ENCODE measurements around the gene VMP1.
"Not testable (repeated sequence)": the region's sequence is repeated elsewhere in the genome, so short reads cannot be mapped to it uniquely, and the experiment has no call there.

The VMP1 gene

GRCh38 chr17:59863616-59864015 is 156.2 kb downstream of the VMP1 start:
- Histone ChIP-seq H3K9me3 (ENCODE audit: control insufficient read depth, insufficient read depth, low read length) (no peaks in the 10 kb centered on the region), H3K36me3 (ENCODE audit: control insufficient read depth, low read length) (peaks cover 5% of the 10 kb centered on the region), H3K4me1 (ENCODE audit: control insufficient read depth, low read length) (no peaks in the 10 kb centered on the region), H3K4me3 (ENCODE audit: low read length) (no peak overlapping the region), H4K20me1 (ENCODE audit: control insufficient read depth, insufficient read depth, low read depth, low read length) (no peaks in the 10 kb centered on the region), H3K4me2 (ENCODE audit: low read length) (no peak overlapping the region), H3K9me2 (replicated peaks; ENCODE audit: control insufficient read depth, low read length) (no peaks in the 10 kb centered on the region), H3K27ac (ENCODE audit: low read depth, low read length) (no peak overlapping the region), H3F3A (ENCODE audit: control insufficient read depth, insufficient read depth) (peaks cover under 1% of the 10 kb centered on the region; the same call in 1 of the 2 replicates), H3K27me3 (ENCODE audit: control insufficient read depth, low read length) (no peaks in the 10 kb centered on the region), H3K79me2 (ENCODE audit: control insufficient read depth, low read length) (no peaks in the 10 kb centered on the region; the same call in 1 of the 2 replicates)
- TF ChIP-seq, protein P1, sequence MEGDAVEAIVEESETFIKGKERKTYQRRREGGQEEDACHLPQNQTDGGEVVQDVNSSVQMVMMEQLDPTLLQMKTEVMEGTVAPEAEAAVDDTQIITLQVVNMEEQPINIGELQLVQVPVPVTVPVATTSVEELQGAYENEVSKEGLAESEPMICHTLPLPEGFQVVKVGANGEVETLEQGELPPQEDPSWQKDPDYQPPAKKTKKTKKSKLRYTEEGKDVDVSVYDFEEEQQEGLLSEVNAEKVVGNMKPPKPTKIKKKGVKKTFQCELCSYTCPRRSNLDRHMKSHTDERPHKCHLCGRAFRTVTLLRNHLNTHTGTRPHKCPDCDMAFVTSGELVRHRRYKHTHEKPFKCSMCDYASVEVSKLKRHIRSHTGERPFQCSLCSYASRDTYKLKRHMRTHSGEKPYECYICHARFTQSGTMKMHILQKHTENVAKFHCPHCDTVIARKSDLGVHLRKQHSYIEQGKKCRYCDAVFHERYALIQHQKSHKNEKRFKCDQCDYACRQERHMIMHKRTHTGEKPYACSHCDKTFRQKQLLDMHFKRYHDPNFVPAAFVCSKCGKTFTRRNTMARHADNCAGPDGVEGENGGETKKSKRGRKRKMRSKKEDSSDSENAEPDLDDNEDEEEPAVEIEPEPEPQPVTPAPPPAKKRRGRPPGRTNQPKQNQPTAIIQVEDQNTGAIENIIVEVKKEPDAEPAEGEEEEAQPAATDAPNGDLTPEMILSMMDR (IDR thresholded peaks at IDR 0.05; ENCODE audit: low read depth, low read length, poor library complexity, severe bottlenecking), result no peak
- no peak for TF ChIP-seq EZH2phosphoT487 (IDR thresholded peaks at IDR 0.05; ENCODE audit: borderline replicate concordance, low read length)

DNA sequence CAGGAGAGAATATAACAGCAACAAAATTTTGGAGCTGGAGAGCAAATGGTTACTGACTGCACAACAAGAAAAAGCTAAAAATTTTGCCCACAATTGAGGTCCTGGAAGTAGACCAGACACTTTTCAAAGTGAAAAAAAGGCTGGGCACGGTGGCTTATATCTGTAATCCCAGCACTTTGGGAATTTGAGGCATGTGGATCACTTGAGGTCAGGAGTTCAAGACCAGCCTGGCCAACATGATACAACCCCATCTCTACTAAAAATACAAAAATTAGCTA is 162.4 kb downstream of the VMP1 start:
- peaks cover 6% of the 10 kb centered on the region for H3K4me1 ChIP-seq (ENCODE audit: control insufficient read depth, low read length)
- 0 out of 2 replicates have a peak, but pooled peaks cover 2% of the 10 kb centered on the region for H3F3A ChIP-seq (ENCODE audit: control insufficient read depth, insufficient read depth)
- no peaks in the 10 kb centered on the region for H4K20me1 ChIP-seq (ENCODE audit: control insufficient read depth, insufficient read depth, low read depth, low read length)
- H3K79me2 ChIP-seq (ENCODE audit: control insufficient read depth, low read length), result no peaks in the 10 kb centered on the region
- H3K9me3 ChIP-seq (ENCODE audit: control insufficient read depth, insufficient read depth, low read length), result no peaks in the 10 kb centered on the region
- no peaks in the 10 kb centered on the region for H3K27me3 ChIP-seq (ENCODE audit: control insufficient read depth, low read length)
- no peaks in the 10 kb centered on the region for H3K9me2 ChIP-seq (replicated peaks; ENCODE audit: control insufficient read depth, low read length)
- no peak overlapping the region for H3K4me3 ChIP-seq (ENCODE audit: low read length)
- peaks cover 4% of the 10 kb centered on the region for H3K36me3 ChIP-seq (ENCODE audit: control insufficient read depth, low read length)
- no peak overlapping the region for H3K27ac ChIP-seq (ENCODE audit: low read depth, low read length)
- no peak overlapping the region for H3K4me2 ChIP-seq (ENCODE audit: low read length)
- no peak for TF ChIP-seq EZH2phosphoT487 (IDR thresholded peaks at IDR 0.05; ENCODE audit: borderline replicate concordance, low read length)
- TF ChIP-seq, protein P1 (IDR thresholded peaks at IDR 0.05; ENCODE audit: low read depth, low read length, poor library complexity, severe bottlenecking), result no peak

- no peaks in the 10 kb centered on the region for H3K79me2 ChIP-seq (ENCODE audit: control insufficient read depth, low read length)
- no peak overlapping the region for H3K4me3 ChIP-seq (ENCODE audit: low read length)
- no peaks in the 10 kb centered on the region for H3K9me2 ChIP-seq (replicated peaks; ENCODE audit: control insufficient read depth, low read length)
- H3K27ac ChIP-seq (ENCODE audit: low read depth, low read length), result no peak overlapping the region
- H3K9me3 ChIP-seq (ENCODE audit: control insufficient read depth, insufficient read depth, low read length), result no peaks in the 10 kb centered on the region
- H3K27me3 ChIP-seq (ENCODE audit: control insufficient read depth, low read length), result no peaks in the 10 kb centered on the region
- no peaks in the 10 kb centered on the region for H4K20me1 ChIP-seq (ENCODE audit: control insufficient read depth, insufficient read depth, low read depth, low read length)
- H3K36me3 ChIP-seq (ENCODE audit: control insufficient read depth, low read length), result peaks cover 5% of the 10 kb centered on the region
- H3F3A ChIP-seq (ENCODE audit: control insufficient read depth, insufficient read depth), result 0 out of 2 replicates have a peak, but pooled peaks cover 2% of the 10 kb centered on the region
- no peak for TF ChIP-seq EZH2phosphoT487 (IDR thresholded peaks at IDR 0.05; ENCODE audit: borderline replicate concordance, low read length)
- TF ChIP-seq, protein P1 (IDR thresholded peaks at IDR 0.05; ENCODE audit: low read depth, low read length, poor library complexity, severe bottlenecking), result no peak
- H3K4me2 ChIP-seq (ENCODE audit: low read length), result no peak overlapping the region
- peaks cover 6% of the 10 kb centered on the region for H3K4me1 ChIP-seq (ENCODE audit: control insufficient read depth, low read length)
These were observed 163.0 kb downstream of the VMP1 start for GRCh38 chr17:59870482-59870881.

DNA sequence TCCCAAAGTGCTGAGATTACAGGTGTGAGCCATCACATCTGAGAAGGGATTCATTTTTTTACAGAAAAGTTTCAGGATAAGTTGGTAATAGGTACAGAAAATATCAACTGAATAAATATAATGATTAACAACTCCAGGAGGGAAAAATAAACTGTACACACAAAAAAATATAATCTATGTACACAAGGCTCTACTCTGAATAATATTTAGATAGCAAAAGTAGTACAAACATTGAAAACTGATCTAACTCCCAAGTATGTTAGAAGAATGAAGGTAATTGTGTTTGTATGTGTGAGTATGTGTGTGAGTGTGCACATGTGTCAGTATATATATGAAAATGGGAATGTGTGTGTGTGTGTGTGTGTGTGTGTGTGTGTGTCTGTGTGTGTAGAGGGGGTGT is 164.9 kb downstream of the VMP1 start:
- H3K9me2 ChIP-seq (replicated peaks; ENCODE audit: control insufficient read depth, low read length), result no peaks in the 10 kb centered on the region
- H3K79me2 ChIP-seq (ENCODE audit: control insufficient read depth, low read length), result no peaks in the 10 kb centered on the region
- no peaks in the 10 kb centered on the region for H3K27me3 ChIP-seq (ENCODE audit: control insufficient read depth, low read length)
- H3K4me3 ChIP-seq (ENCODE audit: low read length), result no peak overlapping the region
- H3F3A ChIP-seq (ENCODE audit: control insufficient read depth, insufficient read depth), result 0 out of 2 replicates have a peak, but pooled peaks cover 2% of the 10 kb centered on the region
- TF ChIP-seq EZH2phosphoT487 (IDR thresholded peaks at IDR 0.05; ENCODE audit: borderline replicate concordance, low read length), result no peak
- TF ChIP-seq, protein P1 (IDR thresholded peaks at IDR 0.05; ENCODE audit: low read depth, low read length, poor library complexity, severe bottlenecking), result no peak
- peaks cover 6% of the 10 kb centered on the region for H3K4me1 ChIP-seq (ENCODE audit: control insufficient read depth, low read length)
- no peaks in the 10 kb centered on the region for H4K20me1 ChIP-seq (ENCODE audit: control insufficient read depth, insufficient read depth, low read depth, low read length)
- no peaks in the 10 kb centered on the region for H3K9me3 ChIP-seq (ENCODE audit: control insufficient read depth, insufficient read depth, low read length)
- H3K27ac ChIP-seq (ENCODE audit: low read depth, low read length), result no peak overlapping the region
- H3K36me3 ChIP-seq (ENCODE audit: control insufficient read depth, low read length), result peaks cover 15% of the 10 kb centered on the region
- no peak overlapping the region for H3K4me2 ChIP-seq (ENCODE audit: low read length)

DNA sequence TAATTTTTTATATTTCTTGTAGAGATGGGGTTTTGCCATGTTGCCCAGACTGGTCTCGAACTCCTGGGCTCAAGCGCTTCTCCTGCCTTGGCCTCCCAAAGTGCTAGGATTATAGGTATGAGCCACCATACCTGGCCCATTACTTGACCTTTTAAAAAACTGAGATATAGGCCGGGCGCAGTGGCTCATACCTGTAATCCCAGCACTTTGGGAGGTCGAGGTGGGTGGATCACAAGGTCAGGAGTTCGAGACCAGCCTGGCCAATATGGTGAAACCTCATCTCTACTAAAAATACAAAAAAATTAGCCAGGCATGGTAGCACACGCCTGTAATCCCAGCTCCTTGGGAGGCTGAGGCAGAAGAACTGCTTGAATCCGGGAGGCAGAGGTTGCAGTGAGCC is 166.0 kb downstream of the VMP1 start:
- H3K36me3 ChIP-seq (ENCODE audit: control insufficient read depth, low read length), result peaks cover 20% of the 10 kb centered on the region
- H3K79me2 ChIP-seq (ENCODE audit: control insufficient read depth, low read length); H3K4me1 ChIP-seq (ENCODE audit: control insufficient read depth, low read length); H3F3A ChIP-seq (ENCODE audit: control insufficient read depth, insufficient read depth); H3K4me3 ChIP-seq (ENCODE audit: low read length); H4K20me1 ChIP-seq (ENCODE audit: control insufficient read depth, insufficient read depth, low read depth, low read length); H3K9me3 ChIP-seq (ENCODE audit: control insufficient read depth, insufficient read depth, low read length); H3K27ac ChIP-seq (ENCODE audit: low read depth, low read length); H3K9me2 ChIP-seq (replicated peaks; ENCODE audit: control insufficient read depth, low read length); H3K4me2 ChIP-seq (ENCODE audit: low read length); H3K27me3 ChIP-seq (ENCODE audit: control insufficient read depth, low read length): not testable (repeated sequence)
